ENCODE results near the gene PYM1. TPM values are rescaled to one million over a fixed set of nuclear protein-coding genes. Genes with fewer than 3 reads are reported as not detected.

PYM1 gene
- total RNA-seq, 1 experiment from 2014 or later: 58.9 TPM

- Histone ChIP-seq H2BK15ac (ENCODE audit: low read depth, low read length) (no peak overlapping the region), H4K20me1 (ENCODE audit: control insufficient read depth, insufficient read depth, insufficient read length) (no peaks in the 10 kb centered on the region), H2AK5ac (ENCODE audit: insufficient read length, low read length) (no peak overlapping the region), H2BK5ac (ENCODE audit: insufficient read length, low read length) (no peak overlapping the region), H3K79me2 (ENCODE audit: insufficient read depth, low read length) (peaks cover 9% of the 10 kb centered on the region; the same call in 1 of the 2 replicates), H3K4me2 (ENCODE audit: insufficient read depth, insufficient read length, low read length) (no peak overlapping the region), H3K4me1 (ENCODE audit: insufficient read depth, low read length) (peaks cover 3% of the 10 kb centered on the region; the same call in 1 of the 2 replicates), H3T11ph (ENCODE audit: low read length) (no peak overlapping the region), H2BK120ac (ENCODE audit: low read depth, low read length, poor library complexity, severe bottlenecking) (no peak overlapping the region), H3K9ac (ENCODE audit: extremely low read depth, insufficient read length, low read length) (no peak overlapping the region), H3K79me1 (ENCODE audit: insufficient read depth, low read depth, low read length, poor library complexity, severe bottlenecking) (peaks cover under 1% of the 10 kb centered on the region), H3K23ac (ENCODE audit: insufficient read length, low read depth, low read length) (no peak overlapping the region), H2BK12ac (ENCODE audit: insufficient read length, low read depth, low read length) (no peak overlapping the region), H3K9me3 (ENCODE audit: control insufficient read depth, low read depth, low read length) (no peaks in the 10 kb centered on the region), H3K4ac (ENCODE audit: low read depth, low read length) (no peak overlapping the region), H4K91ac (ENCODE audit: insufficient read length, low read depth, low read length) (no peak overlapping the region), H2BK20ac (ENCODE audit: low read depth, low read length, poor library complexity, severe bottlenecking) (no peak overlapping the region), H4K5ac (ENCODE audit: insufficient read length, low read depth, low read length) (no peak overlapping the region), H3K14ac (ENCODE audit: insufficient read depth, low read length) (no peak overlapping the region), H3K27ac (ENCODE audit: insufficient read length, low read depth, low read length) (no peak overlapping the region), H3K23me2 (ENCODE audit: insufficient read length, low read depth, low read length, poor library complexity, severe bottlenecking) (peaks cover 13% of the 10 kb centered on the region), H3K56ac (ENCODE audit: insufficient read length, low read depth, low read length) (no peak overlapping the region), H2AFZ (ENCODE audit: low read length) (no peak overlapping the region), H3K27me3 (ENCODE audit: insufficient read depth, low read length) (no peaks in the 10 kb centered on the region), H3K18ac (ENCODE audit: insufficient read length, low read depth, low read length) (no peak overlapping the region), H4K8ac (replicated peaks; ENCODE audit: insufficient read length, low read depth, low read length) (no peak overlapping the region)
- Mint-ChIP-seq H3K4me3 (peak overlapping the region in 1 of 2 experiments; percentile 30; a peak in 2 of 5 replicates), H3K27ac (peak overlapping the region; percentile 19 to 80 (median 53); a peak in 3 of 7 replicates), H3K27me3 (ENCODE audit: low read depth) (no peaks in the 10 kb centered on the region), H3K4me1 (peaks cover 14 to 18% of the 10 kb centered on the region in 2 experiments), H3K9me3 (no peaks in the 10 kb centered on the region), H3K36me3 (ENCODE audit: insufficient read depth in 1 of 3, low read depth in 3 of 3) (peaks cover 16 to 50% (median 44%) of the 10 kb centered on the region in 3 experiments; a peak in 6 of 7 replicates)
- WGBS (ENCODE audit: extremely low coverage, insufficient read length, low lambda C conversion rate): no CpG with 5 or more reads among the region's 3 CpGs
- no peak for DNase-seq
- TF ChIP-seq, protein P1, sequence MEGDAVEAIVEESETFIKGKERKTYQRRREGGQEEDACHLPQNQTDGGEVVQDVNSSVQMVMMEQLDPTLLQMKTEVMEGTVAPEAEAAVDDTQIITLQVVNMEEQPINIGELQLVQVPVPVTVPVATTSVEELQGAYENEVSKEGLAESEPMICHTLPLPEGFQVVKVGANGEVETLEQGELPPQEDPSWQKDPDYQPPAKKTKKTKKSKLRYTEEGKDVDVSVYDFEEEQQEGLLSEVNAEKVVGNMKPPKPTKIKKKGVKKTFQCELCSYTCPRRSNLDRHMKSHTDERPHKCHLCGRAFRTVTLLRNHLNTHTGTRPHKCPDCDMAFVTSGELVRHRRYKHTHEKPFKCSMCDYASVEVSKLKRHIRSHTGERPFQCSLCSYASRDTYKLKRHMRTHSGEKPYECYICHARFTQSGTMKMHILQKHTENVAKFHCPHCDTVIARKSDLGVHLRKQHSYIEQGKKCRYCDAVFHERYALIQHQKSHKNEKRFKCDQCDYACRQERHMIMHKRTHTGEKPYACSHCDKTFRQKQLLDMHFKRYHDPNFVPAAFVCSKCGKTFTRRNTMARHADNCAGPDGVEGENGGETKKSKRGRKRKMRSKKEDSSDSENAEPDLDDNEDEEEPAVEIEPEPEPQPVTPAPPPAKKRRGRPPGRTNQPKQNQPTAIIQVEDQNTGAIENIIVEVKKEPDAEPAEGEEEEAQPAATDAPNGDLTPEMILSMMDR (conservative IDR thresholded peaks at IDR 0.05): no peak
These were observed 44.3 kb upstream of the PYM1 start for GRCh38 chr12:55972042-55972441.
